BJ (cell line): ENCODE measurements around the gene HBA2. TPM values are rescaled to one million over a fixed set of nuclear protein-coding genes. Genes with fewer than 3 reads are reported as not detected.
"Not testable (repeated sequence)": the region's sequence is repeated elsewhere in the genome, so short reads cannot be mapped to it uniquely, and the experiment has no call there.

Source experiments
- CTCF ChIA-PET: fragments of 350-600 bp; formaldehyde crosslinking; extraction: SDS; loops from one replicate; lab custom pipeline; 2021; ENCODE audit warnings: antibody characterized with exemption, inconsistent platforms; lab: Yijun Ruan, JAX
- POLR2A ChIA-PET: fragments of 300-600 bp; sonication (Branson Sonifier 250); formaldehyde crosslinking; extraction: SDS; loops from one replicate; lab custom pipeline; 2021; ENCODE audit warnings: antibody characterized with exemption; lab: Charles Lee
- DNase-seq: peaks from one replicate; pipeline ENCODE4 v3.0.0-alpha.2; 2011; ENCODE audit warnings: low read depth
- H3K27me3 ChIP-seq: 2 replicates; pipeline ENCODE4 v1.6.0; 2011; ENCODE audit warnings: low read length; ENCODE audit not compliant: control insufficient read depth, insufficient read depth
- H3K36me3 ChIP-seq: 2 replicates; pipeline ENCODE4 v1.5.1; 2011; ENCODE audit warnings: low read length; ENCODE audit not compliant: control insufficient read depth, insufficient read depth
- H3K4me3 ChIP-seq: 2 replicates; pipeline ENCODE4 v1.5.1; 2011; ENCODE audit warnings: low read depth, mild to moderate bottlenecking, control low read depth, low read length
- CTCF ChIP-seq: IDR thresholded peaks from 2 replicates; pipeline ENCODE4 v1.5.1; 2011; ENCODE audit warnings: low read depth, mild to moderate bottlenecking, control low read depth, inconsistent platforms, low read length, moderate library complexity; ENCODE audit not compliant: insufficient read depth
- polyA plus RNA-seq: library from polyadenylated mRNA; depleted of rRNA; stranded (reverse); fragments of >200 nt; gene quantifications from 2 replicates; pipeline ENCODE4 v1.2.3, GENCODE V29; 2011

Gene HBA2
- polyA plus RNA-seq, 1 experiment, result 0.17 TPM

DNA sequence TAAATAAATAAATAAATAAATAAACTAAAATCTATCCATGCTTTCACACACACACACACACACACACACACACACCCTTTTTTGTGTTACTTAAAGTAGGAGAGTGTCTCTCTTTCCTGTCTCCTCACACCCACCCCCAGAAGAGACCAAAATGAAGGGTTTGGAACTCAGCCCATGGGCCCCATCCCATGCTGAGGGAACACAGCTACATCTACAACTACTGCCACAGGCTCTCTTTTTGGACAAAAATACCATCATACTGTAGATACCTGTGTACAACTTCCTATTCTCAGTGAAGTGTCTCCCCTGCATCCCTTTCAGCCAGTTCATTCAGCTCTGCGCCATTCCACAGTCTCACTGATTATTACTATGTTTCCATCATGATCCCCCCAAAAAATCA, 1.9 kb upstream of the HBA2 start:
- H3K27me3 ChIP-seq, result peaks cover 39% of the 10 kb centered on the region
- ChIA-PET POLR2A (no interaction called here), CTCF (interaction anchor here (1.1 kb wide), 1 partner anchor 10 kb away, joined by 4 read pairs; the partner anchor contains the start of gene HBQ1)
- no peak for TF ChIP-seq CTCF
- DNase-seq, result no peak
- no peaks in the 10 kb centered on the region for H3K36me3 ChIP-seq
- H3K4me3 ChIP-seq, result no peak overlapping the region

DNA sequence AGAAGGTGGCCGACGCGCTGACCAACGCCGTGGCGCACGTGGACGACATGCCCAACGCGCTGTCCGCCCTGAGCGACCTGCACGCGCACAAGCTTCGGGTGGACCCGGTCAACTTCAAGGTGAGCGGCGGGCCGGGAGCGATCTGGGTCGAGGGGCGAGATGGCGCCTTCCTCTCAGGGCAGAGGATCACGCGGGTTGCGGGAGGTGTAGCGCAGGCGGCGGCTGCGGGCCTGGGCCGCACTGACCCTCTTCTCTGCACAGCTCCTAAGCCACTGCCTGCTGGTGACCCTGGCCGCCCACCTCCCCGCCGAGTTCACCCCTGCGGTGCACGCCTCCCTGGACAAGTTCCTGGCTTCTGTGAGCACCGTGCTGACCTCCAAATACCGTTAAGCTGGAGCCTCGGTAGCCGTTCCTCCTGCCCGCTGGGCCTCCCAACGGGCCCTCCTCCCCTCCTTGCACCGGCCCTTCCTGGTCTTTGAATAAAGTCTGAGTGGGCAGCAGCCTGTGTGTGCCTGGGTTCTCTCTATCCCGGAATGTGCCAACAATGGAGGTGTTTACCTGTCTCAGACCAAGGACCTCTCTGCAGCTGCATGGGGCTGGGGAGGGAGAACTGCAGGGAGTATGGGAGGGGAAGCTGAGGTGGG, 657 bp downstream of the HBA2 start:
- CTCF ChIA-PET, H3K36me3 ChIP-seq, DNase-seq, POLR2A ChIA-PET, H3K4me3 ChIP-seq: not testable (repeated sequence)
- peaks cover 28% of the 10 kb centered on the region for H3K27me3 ChIP-seq

GRCh38 chr16:173928-174769, 1.5 kb downstream of the HBA2 start:
- peaks cover 22% of the 10 kb centered on the region for H3K27me3 ChIP-seq
- CTCF ChIA-PET, result interaction anchor here (1.3 kb wide), 1 partner anchor 67 kb away, joined by 3 read pairs; no protein-coding TSS in a partner anchor
- POLR2A ChIA-PET, H3K4me3 ChIP-seq, H3K36me3 ChIP-seq, DNase-seq: not testable (repeated sequence)

DNA sequence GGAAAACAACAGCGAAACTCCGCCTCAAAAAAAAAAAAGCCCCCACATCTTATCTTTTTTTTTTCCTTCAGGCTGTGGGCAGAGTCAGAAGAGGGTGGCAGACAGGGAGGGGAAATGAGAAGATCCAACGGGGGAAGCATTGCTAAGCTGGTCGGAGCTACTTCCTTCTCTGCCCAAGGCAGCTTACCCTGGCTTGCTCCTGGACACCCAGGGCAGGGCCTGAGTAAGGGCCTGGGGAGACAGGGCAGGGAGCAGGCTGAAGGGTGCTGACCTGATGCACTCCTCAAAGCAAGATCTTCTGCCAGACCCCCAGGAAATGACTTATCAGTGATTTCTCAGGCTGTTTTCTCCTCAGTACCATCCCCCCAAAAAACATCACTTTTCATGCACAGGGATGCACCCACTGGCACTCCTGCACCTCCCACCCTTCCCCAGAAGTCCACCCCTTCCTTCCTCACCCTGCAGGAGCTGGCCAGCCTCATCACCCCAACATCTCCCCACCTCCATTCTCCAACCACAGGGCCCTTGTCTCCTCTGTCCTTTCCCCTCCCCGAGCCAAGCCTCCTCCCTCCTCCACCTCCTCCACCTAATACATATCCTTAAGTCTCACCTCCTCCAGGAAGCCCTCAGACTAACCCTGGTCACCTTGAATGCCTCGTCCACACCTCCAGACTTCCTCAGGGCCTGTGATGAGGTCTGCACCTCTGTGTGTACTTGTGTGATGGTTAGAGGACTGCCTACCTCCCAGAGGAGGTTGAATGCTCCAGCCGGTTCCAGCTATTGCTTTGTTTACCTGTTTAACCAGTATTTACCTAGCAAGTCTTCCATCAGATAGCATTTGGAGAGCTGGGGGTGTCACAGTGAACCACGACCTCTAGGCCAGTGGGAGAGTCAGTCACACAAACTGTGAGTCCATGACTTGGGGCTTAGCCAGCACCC, 2.6 kb downstream of the HBA2 start:
- CTCF ChIA-PET, result interaction anchor here (1.3 kb wide), 1 partner anchor 68 kb away, joined by 3 read pairs; no protein-coding TSS in a partner anchor
- peaks cover 22% of the 10 kb centered on the region for H3K27me3 ChIP-seq
- no peak for DNase-seq
- no peaks in the 10 kb centered on the region for H3K36me3 ChIP-seq
- H3K4me3 ChIP-seq, result no peak overlapping the region
- TF ChIP-seq CTCF, result no peak
- POLR2A ChIA-PET, result no interaction called here

- DNase-seq, CTCF ChIA-PET: not testable (repeated sequence)
Measured at GRCh38 chr16:176006-176405, 3.3 kb downstream of the HBA2 start.

DNA sequence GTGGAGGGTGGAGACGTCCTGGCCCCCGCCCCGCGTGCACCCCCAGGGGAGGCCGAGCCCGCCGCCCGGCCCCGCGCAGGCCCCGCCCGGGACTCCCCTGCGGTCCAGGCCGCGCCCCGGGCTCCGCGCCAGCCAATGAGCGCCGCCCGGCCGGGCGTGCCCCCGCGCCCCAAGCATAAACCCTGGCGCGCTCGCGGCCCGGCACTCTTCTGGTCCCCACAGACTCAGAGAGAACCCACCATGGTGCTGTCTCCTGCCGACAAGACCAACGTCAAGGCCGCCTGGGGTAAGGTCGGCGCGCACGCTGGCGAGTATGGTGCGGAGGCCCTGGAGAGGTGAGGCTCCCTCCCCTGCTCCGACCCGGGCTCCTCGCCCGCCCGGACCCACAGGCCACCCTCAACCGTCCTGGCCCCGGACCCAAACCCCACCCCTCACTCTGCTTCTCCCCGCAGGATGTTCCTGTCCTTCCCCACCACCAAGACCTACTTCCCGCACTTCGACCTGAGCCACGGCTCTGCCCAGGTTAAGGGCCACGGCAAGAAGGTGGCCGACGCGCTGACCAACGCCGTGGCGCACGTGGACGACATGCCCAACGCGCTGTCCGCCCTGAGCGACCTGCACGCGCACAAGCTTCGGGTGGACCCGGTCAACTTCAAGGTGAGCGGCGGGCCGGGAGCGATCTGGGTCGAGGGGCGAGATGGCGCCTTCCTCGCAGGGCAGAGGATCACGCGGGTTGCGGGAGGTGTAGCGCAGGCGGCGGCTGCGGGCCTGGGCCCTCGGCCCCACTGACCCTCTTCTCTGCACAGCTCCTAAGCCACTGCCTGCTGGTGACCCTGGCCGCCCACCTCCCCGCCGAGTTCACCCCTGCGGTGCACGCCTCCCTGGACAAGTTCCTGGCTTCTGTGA, 4.1 kb downstream of the HBA2 start, which contains the start of gene HBA1:
Gene HBA1, plus strand, starts transcription at position 204 of the 906 bp plus-strand sequence. Its CDS starts 37 bp downstream, at position 241.
- H3K27me3 ChIP-seq, result peaks cover 19% of the 10 kb centered on the region
- H3K36me3 ChIP-seq, DNase-seq, H3K4me3 ChIP-seq, POLR2A ChIA-PET: not testable (repeated sequence)
- CTCF ChIA-PET, result interaction anchor here (1.0 to 1.7 kb wide), 3 partner anchors 59 to 185 kb away, joined by 3 to 6 read pairs (median 3); no protein-coding TSS in a partner anchor

More at GRCh38 chr16:176006-176405, 3.3 kb downstream of the HBA2 start:
- H3K4me3 ChIP-seq, H3K36me3 ChIP-seq, POLR2A ChIA-PET: not testable (repeated sequence)
- H3K27me3 ChIP-seq, result peaks cover 20% of the 10 kb centered on the region
